D721Med (cell line): ENCODE results near the gene PAQR5.

Experiments
- DNase-seq: peaks from one replicate; pipeline ENCODE4 v3.0.0; 2011; ENCODE audit warnings: low spot score; ENCODE audit not compliant: insufficient read length
- FAIRE-seq: peaks from 2 replicates; lab custom pipeline; 2011; peaks lifted over from hg19 to GRCh38; lab: Jason Lieb, UNC
- CTCF ChIP-seq: IDR thresholded peaks from 2 replicates; pipeline ENCODE4 v1.5.1; 2012; ENCODE audit warnings: mild to moderate bottlenecking, control low read depth; ENCODE audit not compliant: insufficient read depth; ENCODE audit errors: missing control alignments

PAQR5 gene

GRCh38 chr15:69424748-69425413 lies 126.2 kb downstream of the PAQR5 start:
- DNase-seq (no peak), FAIRE-seq (no peak)
- TF ChIP-seq CTCF: no peak

GRCh38 chr15:69433831-69434230 lies 135.1 kb downstream of the PAQR5 start:
- DNase-seq (no peak), FAIRE-seq (no peak)
- no peak for TF ChIP-seq CTCF

GRCh38 chr15:69434238-69434637 lies 135.5 kb downstream of the PAQR5 start:
- TF ChIP-seq CTCF: no peak
- FAIRE-seq (no peak), DNase-seq (no peak)

GRCh38 chr15:69434679-69435078 lies 136.0 kb downstream of the PAQR5 start:
- no peak for FAIRE-seq
- no peak for DNase-seq
- no peak for TF ChIP-seq CTCF

- TF ChIP-seq CTCF: no peak
- no peak for DNase-seq
- no peak for FAIRE-seq
These were observed 137.3 kb downstream of the PAQR5 start for GRCh38 chr15:69435985-69436384.

GRCh38 chr15:69436951-69437350 lies 138.2 kb downstream of the PAQR5 start:
- FAIRE-seq: no peak
- TF ChIP-seq CTCF: no peak
- DNase-seq: no peak

GRCh38 chr15:69439623-69440022 lies 140.9 kb downstream of the PAQR5 start:
- TF ChIP-seq CTCF: no peak
- DNase-seq: no peak
- no peak for FAIRE-seq
